ENCODE measurements around the gene ALLC. TPM values are rescaled to one million over a fixed set of nuclear protein-coding genes. Genes with fewer than 3 reads are reported as not detected.

ALLC gene
- polyA plus RNA-seq, 1 of the 3 experiments (the other 2 are of a cell fraction) = not detected

DNA sequence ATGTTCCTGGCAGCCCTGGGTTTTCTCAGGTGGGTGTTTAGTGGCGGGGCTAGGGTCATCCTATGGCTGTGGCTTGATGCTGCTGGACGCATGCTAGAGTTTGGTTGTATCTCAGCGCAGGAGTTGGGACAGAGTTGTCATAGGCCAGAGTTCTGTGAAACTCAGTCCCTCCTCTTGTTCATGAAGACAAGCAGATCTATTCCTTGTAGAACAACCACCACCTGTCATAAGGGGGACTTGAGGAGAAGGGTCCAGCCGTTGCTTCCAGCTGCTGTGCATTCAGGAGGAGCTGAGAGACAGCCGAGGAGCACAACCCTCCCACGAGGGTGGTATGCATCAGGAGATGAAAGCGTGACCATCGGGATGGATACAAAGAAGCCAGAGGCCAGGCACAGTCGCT is 71.8 kb downstream of the ALLC start:
- no peaks in the 10 kb centered on the region for H4K20me1 ChIP-seq (ENCODE audit: insufficient read depth)
- H3K4me3 ChIP-seq (ENCODE audit: low read depth in 2 of 2, low read length in 1 of 2) = no peak overlapping the region
- no peak overlapping the region for H3K9ac ChIP-seq
- no peak for DNase-seq
- H3K27ac ChIP-seq (ENCODE audit: low read depth in 2 of 2, low read length in 1 of 2) = no peak overlapping the region
- ChIA-PET POLR2A (no interaction called here), CTCF (interaction anchor here (1.0 to 6.2 kb wide), 12 partner anchors 9 to 230 kb away, joined by 3 to 218 read pairs (median 29); no protein-coding TSS in a partner anchor)
- H3K4me2 ChIP-seq = no peak overlapping the region
- no peaks in the 10 kb centered on the region for H3K9me2 ChIP-seq
- WGBS (ENCODE audit: low lambda C conversion rate) = 34% methylated on average over 9 of the region's 9 CpGs
- H3K4me1 ChIP-seq (ENCODE audit: control insufficient read depth in 1 of 2, insufficient read depth in 2 of 2, low read depth in 1 of 2, low read length in 1 of 2) = peaks cover 0 to 6% of the 10 kb centered on the region in 2 experiments; a peak in 1 of 4 replicates
- no peaks in the 10 kb centered on the region for H3K27me3 ChIP-seq (ENCODE audit: insufficient read depth)
- H3K9me3 ChIP-seq = no peaks in the 10 kb centered on the region
- H3F3A ChIP-seq (replicated peaks; ENCODE audit: insufficient read depth) = no peaks in the 10 kb centered on the region
- H3K36me3 ChIP-seq (replicated peaks in 1 of 2; ENCODE audit: control insufficient read depth in 1 of 2, insufficient read depth in 2 of 2, low read length in 1 of 2) = no peaks in the 10 kb centered on the region
- no peak overlapping the region for H2AFZ ChIP-seq (ENCODE audit: low read depth)
- no peaks in the 10 kb centered on the region for H3K79me2 ChIP-seq (ENCODE audit: insufficient read depth)
- TF ChIP-seq GATA2 (CRISPR knock-in tag; IDR thresholded peaks at IDR 0.05) = no peak
- TF ChIP-seq EP300 (IDR thresholded peaks at IDR 0.05; ENCODE audit: borderline replicate concordance in 1 of 2, low read depth in 1 of 2, low read length in 1 of 2) = no peak
- TF ChIP-seq RFX5 (IDR thresholded peaks at IDR 0.05; ENCODE audit: low read length) = no peak
- no peak for TF ChIP-seq MAX (IDR thresholded peaks at IDR 0.05; ENCODE audit: low read depth)
- TF ChIP-seq SIN3A (IDR thresholded peaks at IDR 0.05; ENCODE audit: borderline replicate concordance, low read depth, low read length) = no peak
- no peak for TF ChIP-seq NRF1 (IDR thresholded peaks at IDR 0.05; ENCODE audit: low read depth, low read length)
- no peak for TF ChIP-seq FOXM1 (IDR thresholded peaks at IDR 0.05; ENCODE audit: low read depth)
- TF ChIP-seq SMC3 (IDR thresholded peaks at IDR 0.05; ENCODE audit: low read depth, low read length) = no peak
- no peak for TF ChIP-seq ZBTB33 (IDR thresholded peaks at IDR 0.05; ENCODE audit: borderline replicate concordance, low read depth)
- no peak for TF ChIP-seq TAF1 (IDR thresholded peaks at IDR 0.05; ENCODE audit: borderline replicate concordance, low read depth, low read length)
- no peak for TF ChIP-seq ELF1 (IDR thresholded peaks at IDR 0.05)
- TF ChIP-seq TCF12 (IDR thresholded peaks at IDR 0.05) = no peak
- TF ChIP-seq EZH2phosphoT487 (IDR thresholded peaks at IDR 0.05; ENCODE audit: borderline replicate concordance, low read depth) = no peak
- no peak for TF ChIP-seq REST (IDR thresholded peaks at IDR 0.05; ENCODE audit: low read depth, low read length)
- TF ChIP-seq FOSL2 (IDR thresholded peaks at IDR 0.05; ENCODE audit: borderline replicate concordance, low read depth) = no peak
